BE2C (cell line): ENCODE measurements around the gene CLCN7.
A peak's percentile ranks its signal among the peaks of the same experiment; 100 is the strongest.

ENCODE experiments used
- DNase-seq: peaks from one replicate; pipeline ENCODE4 v3.0.0-alpha.2; 2020
- H3K27me3 ChIP-seq: fragments of 250-450 bp; sonication (Bioruptor Pico); 2 replicates; pipeline ENCODE4 v1.5.1; 2020; ENCODE audit warnings: mild to moderate bottlenecking
- H3K36me3 ChIP-seq: fragments of 250-450 bp; sonication (Bioruptor Pico); 2 replicates; pipeline ENCODE4 v1.5.1; 2020; ENCODE audit warnings: mild to moderate bottlenecking
- H3K4me1 ChIP-seq: fragments of 250-450 bp; sonication (Bioruptor Pico); 2 replicates; pipeline ENCODE4 v1.5.1; 2020
- H3K4me3 ChIP-seq: 2 replicates; pipeline ENCODE4 v1.5.1; 2011; ENCODE audit warnings: low read depth, low read length
- H3K9me3 ChIP-seq: fragments of 250-450 bp; sonication (Bioruptor Pico); 2 replicates; pipeline ENCODE4 v1.5.1; 2020
- CTCF ChIP-seq: IDR thresholded peaks from 2 replicates; pipeline ENCODE4 v1.5.1; 2012; ENCODE audit warnings: mild to moderate bottlenecking, low read depth, low read length

The CLCN7 gene

GRCh38 chr16:1434644-1435592 lies 39.9 kb downstream of the CLCN7 start:
- Histone ChIP-seq H3K4me3 (no peak overlapping the region), H3K9me3 (no peaks in the 10 kb centered on the region), H3K4me1 (peaks cover 18% of the 10 kb centered on the region), H3K36me3 (no peaks in the 10 kb centered on the region), H3K27me3 (no peaks in the 10 kb centered on the region)
- DNase-seq: peak; percentile 20
- no peak for TF ChIP-seq CTCF

GRCh38 chr16:1433756-1434155 lies 41.1 kb downstream of the CLCN7 start:
- DNase-seq: peak; percentile 9
- Histone ChIP-seq H3K27me3 (no peaks in the 10 kb centered on the region), H3K4me3 (no peak overlapping the region), H3K4me1 (peaks cover 21% of the 10 kb centered on the region), H3K36me3 (no peaks in the 10 kb centered on the region), H3K9me3 (no peaks in the 10 kb centered on the region)
- no peak for TF ChIP-seq CTCF

- DNase-seq: no peak
- Histone ChIP-seq H3K4me1 (peaks cover 19% of the 10 kb centered on the region), H3K4me3 (no peak overlapping the region), H3K36me3 (no peaks in the 10 kb centered on the region), H3K9me3 (no peaks in the 10 kb centered on the region), H3K27me3 (no peaks in the 10 kb centered on the region)
- no peak for TF ChIP-seq CTCF
Observed at GRCh38 chr16:1433263-1433560, 41.6 kb downstream of the CLCN7 start.

- Histone ChIP-seq H3K36me3 (no peaks in the 10 kb centered on the region), H3K27me3 (no peaks in the 10 kb centered on the region), H3K4me3 (no peak overlapping the region), H3K9me3 (no peaks in the 10 kb centered on the region), H3K4me1 (peaks cover 16% of the 10 kb centered on the region)
- peak; percentile 13 for DNase-seq
- TF ChIP-seq CTCF: no peak
Observed at GRCh38 chr16:1432388-1433262, 42.2 kb downstream of the CLCN7 start.

GRCh38 chr16:1431497-1432270 lies 43.1 kb downstream of the CLCN7 start:
- Histone ChIP-seq H3K36me3 (no peaks in the 10 kb centered on the region), H3K9me3 (no peaks in the 10 kb centered on the region), H3K4me1 (peaks cover 16% of the 10 kb centered on the region), H3K4me3 (no peak overlapping the region), H3K27me3 (no peaks in the 10 kb centered on the region)
- DNase-seq: peak; percentile 10
- no peak for TF ChIP-seq CTCF
